Coronary artery (tissue), 2 donors: ENCODE measurements around the gene CAMKK1.

Experiments used
- DNase-seq: peaks from one replicate; pipeline ENCODE4 v3.0.0-alpha.2; 2017; ENCODE audit warnings: low spot score
- H3K27ac ChIP-seq, 2 donors: fragments of 200-600 bp; sonication (generic); one replicate each; pipeline ENCODE4 v1.5.1; 2016 to 2019
- H3K4me3 ChIP-seq: fragments of 200-600 bp; sonication (generic); 2 replicates; pipeline ENCODE4 v1.5.1; 2016; ENCODE audit warnings: mild to moderate bottlenecking, moderate library complexity
- CTCF ChIP-seq: fragments of 200-600 bp; sonication (generic); IDR thresholded peaks from one replicate; pipeline ENCODE4 v1.5.1; 2019; ENCODE audit warnings: antibody characterized with exemption

The CAMKK1 gene

GRCh38 chr17:3817851-3818605 is 74.8 kb downstream of the CAMKK1 start:
- TF ChIP-seq CTCF = no peak
- H3K27ac ChIP-seq = no peak overlapping the region
- DNase-seq = no peak
- no peak overlapping the region for H3K4me3 ChIP-seq

- no peak overlapping the region for H3K27ac ChIP-seq
- no peak for TF ChIP-seq CTCF
- H3K4me3 ChIP-seq = no peak overlapping the region
- no peak for DNase-seq
These were observed 76.9 kb downstream of the CAMKK1 start for GRCh38 chr17:3815925-3816324.

GRCh38 chr17:3815122-3815521 is 77.7 kb downstream of the CAMKK1 start:
- DNase-seq = no peak
- H3K27ac ChIP-seq = no peak overlapping the region
- TF ChIP-seq CTCF = no peak
- no peak overlapping the region for H3K4me3 ChIP-seq

- no peak for TF ChIP-seq CTCF
- no peak overlapping the region for H3K27ac ChIP-seq
- no peak overlapping the region for H3K4me3 ChIP-seq
- no peak for DNase-seq
These were observed 78.5 kb downstream of the CAMKK1 start for GRCh38 chr17:3814361-3814760.

GRCh38 chr17:3813171-3813570 is 79.7 kb downstream of the CAMKK1 start:
- DNase-seq = no peak
- no peak overlapping the region for H3K27ac ChIP-seq
- no peak overlapping the region for H3K4me3 ChIP-seq
- no peak for TF ChIP-seq CTCF

GRCh38 chr17:3812771-3813170 is 80.1 kb downstream of the CAMKK1 start:
- no peak overlapping the region for H3K27ac ChIP-seq
- no peak for TF ChIP-seq CTCF
- no peak for DNase-seq

GRCh38 chr17:3812284-3812683 is 80.6 kb downstream of the CAMKK1 start:
- DNase-seq = no peak
- H3K27ac ChIP-seq = no peak overlapping the region
- H3K4me3 ChIP-seq = no peak overlapping the region
- no peak for TF ChIP-seq CTCF

More at GRCh38 chr17:3812771-3813170, 80.1 kb downstream of the CAMKK1 start:
- no peak overlapping the region for H3K4me3 ChIP-seq
